Measurements from ENCODE around the gene SPIN2B. TPM values are rescaled to one million over a fixed set of nuclear protein-coding genes. Genes with fewer than 3 reads are reported as not detected.
"Not testable (repeated sequence)": the region's sequence is repeated elsewhere in the genome, so short reads cannot be mapped to it uniquely, and the experiment has no call there.

The SPIN2B gene
- total and polyA plus RNA-seq, 10 of the 15 experiments (the other 5 are each of a cell fraction or from before 2014, with no cell fraction given): 2.7 to 8.9 (median 6.0) TPM

- no peak for TF ChIP-seq ATF2 (IDR thresholded peaks at IDR 0.05; ENCODE audit: low read length)
These were observed 16.2 kb upstream of the SPIN2B start (continued) for GRCh38 chrX:57137501-57137900.

DNA sequence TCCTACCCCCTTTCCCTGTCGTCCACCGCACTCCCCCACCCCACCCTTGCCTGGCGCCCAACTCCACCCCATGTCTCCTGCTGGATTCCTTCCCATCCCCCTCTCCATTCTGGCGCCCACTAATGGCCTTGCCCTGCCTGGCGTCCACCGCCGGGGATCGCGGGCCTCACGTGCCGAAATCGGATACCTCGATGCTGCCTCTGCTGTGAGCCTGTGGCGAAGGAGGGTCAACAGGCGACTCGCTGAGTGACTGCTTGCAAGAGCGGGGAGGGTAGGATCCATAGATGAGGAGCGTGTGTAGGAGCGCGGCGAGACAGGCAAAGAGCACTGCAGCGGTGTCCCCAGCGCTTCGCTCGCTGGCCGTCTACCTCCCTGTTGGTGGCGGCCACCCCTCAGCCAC is 15.7 kb upstream of the SPIN2B start, which contains the start of gene SPIN2A:
Gene SPIN2A, minus strand, starts transcription at position 325 of the 400 bp plus-strand sequence. CDS start 800 bp downstream, outside the sequence.
- RAD21 ChIA-PET (ENCODE audit: unreplicated experiment); CTCF ChIA-PET; DNase-seq (ENCODE audit: low read depth, low spot score); H3K9ac ChIP-seq (ENCODE audit: control insufficient read depth, insufficient read depth, low read length); H2AFZ ChIP-seq (ENCODE audit: control insufficient read depth, low read depth, low read length); H3K36me3 ChIP-seq (ENCODE audit: control insufficient read depth in 2 of 2, insufficient read depth in 2 of 2, low read length in 1 of 2); SMC1A ChIA-PET (ENCODE audit: uncharacterized antibody, unreplicated experiment); H3K27ac ChIP-seq (ENCODE audit: control insufficient read depth, insufficient read depth); POLR2A ChIA-PET; ATAC-seq; H3K9me3 ChIP-seq (replicated peaks; ENCODE audit: control insufficient read depth, insufficient read depth, low read length); H3K4me3 ChIP-seq; FAIRE-seq; H3K4me2 ChIP-seq (ENCODE audit: control insufficient read depth, insufficient read depth); intact Hi-C loops (cut with micrococcal nuclease; ENCODE audit: unreplicated experiment); H3K79me2 ChIP-seq (ENCODE audit: control insufficient read depth, insufficient read depth, low read length); BruUV-seq (replicated peaks); H3K27me3 ChIP-seq (replicated peaks in 1 of 2; ENCODE audit: control insufficient read depth in 2 of 2, insufficient read depth in 2 of 2, low read length in 1 of 2); H4K20me1 ChIP-seq (ENCODE audit: control insufficient read depth, insufficient read depth); H3K4me1 ChIP-seq (ENCODE audit: control insufficient read depth, insufficient read depth, low read length): not testable (repeated sequence)
- WGBS (ENCODE audit: insufficient coverage, insufficient replicate concordance, low lambda C conversion rate, missing lambda C conversion rate): 80% methylated on average over 23 of the region's 27 CpGs
- in situ Hi-C loops (cut with MboI): loop anchor here (25.0 kb wide), 2 partner anchors 150 to 575 kb away; partner anchors contain the start of genes SPIN3 and UBQLN2

DNA sequence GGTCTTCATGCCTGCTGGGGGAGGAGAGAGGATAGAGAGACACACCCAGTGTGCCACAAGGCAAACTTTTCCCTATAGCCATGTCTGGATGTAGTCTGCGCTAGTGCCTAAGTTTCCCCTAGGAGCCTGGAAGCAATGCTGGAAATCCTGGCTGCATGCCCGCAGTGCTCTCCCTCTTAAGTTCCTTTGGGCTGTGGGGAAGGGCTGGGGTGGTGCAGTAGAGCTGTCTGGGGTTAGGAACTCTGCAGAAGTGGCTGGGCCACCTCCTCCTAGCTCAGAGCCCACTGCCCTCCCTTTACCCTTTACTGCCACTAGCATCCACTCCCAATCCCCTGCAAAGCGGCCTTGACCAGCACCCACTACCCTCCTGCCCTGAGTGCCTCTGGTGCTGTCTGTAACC is 15.2 kb upstream of the SPIN2B start:
- 81% methylated on average over 1 of the region's 3 CpGs for WGBS (ENCODE audit: insufficient coverage, insufficient replicate concordance, low lambda C conversion rate, missing lambda C conversion rate)
- BruUV-seq (replicated peaks); H2AFZ ChIP-seq (ENCODE audit: control insufficient read depth, low read depth, low read length); intact Hi-C loops (cut with micrococcal nuclease; ENCODE audit: unreplicated experiment); RAD21 ChIA-PET (ENCODE audit: unreplicated experiment); H3K4me2 ChIP-seq (ENCODE audit: control insufficient read depth, insufficient read depth); ATAC-seq; POLR2A ChIA-PET; DNase-seq (ENCODE audit: low read depth, low spot score); H3K4me3 ChIP-seq; H3K79me2 ChIP-seq (ENCODE audit: control insufficient read depth, insufficient read depth, low read length); H3K4me1 ChIP-seq (ENCODE audit: control insufficient read depth, insufficient read depth, low read length); H3K9me3 ChIP-seq (replicated peaks; ENCODE audit: control insufficient read depth, insufficient read depth, low read length); H3K9ac ChIP-seq (ENCODE audit: control insufficient read depth, insufficient read depth, low read length); CTCF ChIA-PET; FAIRE-seq; H4K20me1 ChIP-seq (ENCODE audit: control insufficient read depth, insufficient read depth); H3K27ac ChIP-seq (ENCODE audit: control insufficient read depth, insufficient read depth); SMC1A ChIA-PET (ENCODE audit: uncharacterized antibody, unreplicated experiment); H3K27me3 ChIP-seq (replicated peaks in 1 of 2; ENCODE audit: control insufficient read depth in 2 of 2, insufficient read depth in 2 of 2, low read length in 1 of 2); H3K36me3 ChIP-seq (ENCODE audit: control insufficient read depth in 2 of 2, insufficient read depth in 2 of 2, low read length in 1 of 2): not testable (repeated sequence)
- in situ Hi-C loops (cut with MboI): loop anchor here (25.0 kb wide), 2 partner anchors 149 to 574 kb away; partner anchors contain the start of genes SPIN3 and UBQLN2

Data from GM12878 (cell line).